Uterus (tissue), 2 donors: ENCODE results near the gene ACAA2.

Source experiments
- POLR2A ChIP-seq, 2 donors: fragments of 450-650 bp; IDR thresholded peaks; one replicate each; pipeline ENCODE4 v1.6.1; 2016; ENCODE audit warnings: antibody characterized with exemption in 2 of 2, mild to moderate bottlenecking in 1 of 2, moderate library complexity in 1 of 2
- TF ChIP-seq, protein P1 (sequence below), 4 experiments: fragments of 200-600 bp in 2 of 4; fragments of 450-650 bp in 2 of 4; sonication (generic) in 2 of 4; IDR thresholded peaks; one replicate each; pipeline ENCODE4 v1.5.1; 2016 to 2019; ENCODE audit warnings: antibody characterized with exemption in 4 of 4, mild to moderate bottlenecking in 2 of 4, moderate library complexity in 1 of 4

DNA sequence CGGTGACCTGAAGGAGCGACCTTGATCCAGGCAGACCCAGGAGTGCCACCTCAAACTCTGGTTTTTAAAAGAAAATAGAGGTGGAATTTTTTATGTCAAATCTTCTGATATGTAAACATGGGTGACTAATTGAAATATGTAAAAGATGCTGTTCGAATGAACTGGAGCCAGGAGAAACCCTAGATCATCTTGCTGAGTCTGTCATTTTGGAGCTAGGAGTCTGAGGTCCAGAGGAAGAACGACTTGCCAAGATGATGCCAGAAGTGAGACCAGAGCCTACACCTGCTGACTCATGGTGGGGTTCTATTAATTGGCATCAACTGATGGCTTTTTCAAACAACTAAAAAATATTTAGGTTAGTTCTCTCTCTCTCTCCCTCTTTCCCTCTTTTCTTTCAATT is 74.1 kb downstream of the ACAA2 start:
- TF ChIP-seq, protein P1, sequence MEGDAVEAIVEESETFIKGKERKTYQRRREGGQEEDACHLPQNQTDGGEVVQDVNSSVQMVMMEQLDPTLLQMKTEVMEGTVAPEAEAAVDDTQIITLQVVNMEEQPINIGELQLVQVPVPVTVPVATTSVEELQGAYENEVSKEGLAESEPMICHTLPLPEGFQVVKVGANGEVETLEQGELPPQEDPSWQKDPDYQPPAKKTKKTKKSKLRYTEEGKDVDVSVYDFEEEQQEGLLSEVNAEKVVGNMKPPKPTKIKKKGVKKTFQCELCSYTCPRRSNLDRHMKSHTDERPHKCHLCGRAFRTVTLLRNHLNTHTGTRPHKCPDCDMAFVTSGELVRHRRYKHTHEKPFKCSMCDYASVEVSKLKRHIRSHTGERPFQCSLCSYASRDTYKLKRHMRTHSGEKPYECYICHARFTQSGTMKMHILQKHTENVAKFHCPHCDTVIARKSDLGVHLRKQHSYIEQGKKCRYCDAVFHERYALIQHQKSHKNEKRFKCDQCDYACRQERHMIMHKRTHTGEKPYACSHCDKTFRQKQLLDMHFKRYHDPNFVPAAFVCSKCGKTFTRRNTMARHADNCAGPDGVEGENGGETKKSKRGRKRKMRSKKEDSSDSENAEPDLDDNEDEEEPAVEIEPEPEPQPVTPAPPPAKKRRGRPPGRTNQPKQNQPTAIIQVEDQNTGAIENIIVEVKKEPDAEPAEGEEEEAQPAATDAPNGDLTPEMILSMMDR (IDR thresholded peaks at IDR 0.05) = no peak
- no peak for TF ChIP-seq POLR2A (IDR thresholded peaks at IDR 0.05)
